ENCODE data around the gene INPP4B.

The INPP4B gene

GRCh38 chr4:142419712-142420111, 426.4 kb downstream of the INPP4B start:
- no peak for TF ChIP-seq CTCF (IDR thresholded peaks at IDR 0.05)
- no peak for TF ChIP-seq ZFX (IDR thresholded peaks at IDR 0.05; ENCODE audit: borderline replicate concordance)
- no peak overlapping the region for H3K27ac ChIP-seq

- H3K27ac ChIP-seq = no peak overlapping the region
- TF ChIP-seq ZFX (IDR thresholded peaks at IDR 0.05; ENCODE audit: borderline replicate concordance) (no peak), CTCF (IDR thresholded peaks at IDR 0.05) (no peak)
Measured at GRCh38 chr4:142418697-142419096, 427.4 kb downstream of the INPP4B start.

- TF ChIP-seq CTCF (IDR thresholded peaks at IDR 0.05) = no peak
- no peak overlapping the region for H3K27ac ChIP-seq
Measured at GRCh38 chr4:142416711-142417275, 429.3 kb downstream of the INPP4B start.

- TF ChIP-seq CTCF (IDR thresholded peaks at IDR 0.05) (no peak), ZFX (IDR thresholded peaks at IDR 0.05; ENCODE audit: borderline replicate concordance) (no peak)
- H3K27ac ChIP-seq = no peak overlapping the region
Measured at GRCh38 chr4:142416121-142416520, 430.0 kb downstream of the INPP4B start.

GRCh38 chr4:142414366-142414990, 431.6 kb downstream of the INPP4B start:
- TF ChIP-seq CTCF (IDR thresholded peaks at IDR 0.05) = no peak
- no peak overlapping the region for H3K27ac ChIP-seq

GRCh38 chr4:142413485-142413884, 432.6 kb downstream of the INPP4B start:
- no peak overlapping the region for H3K27ac ChIP-seq
- TF ChIP-seq CTCF (IDR thresholded peaks at IDR 0.05) (no peak), ZFX (IDR thresholded peaks at IDR 0.05; ENCODE audit: borderline replicate concordance) (no peak)

GRCh38 chr4:142411993-142412392, 434.1 kb downstream of the INPP4B start:
- no peak overlapping the region for H3K27ac ChIP-seq
- TF ChIP-seq ZFX (IDR thresholded peaks at IDR 0.05; ENCODE audit: borderline replicate concordance) (no peak), CTCF (IDR thresholded peaks at IDR 0.05) (no peak)

All from 22Rv1 (cell line).